ENCODE measurements around the gene KDM2A.

DNA sequence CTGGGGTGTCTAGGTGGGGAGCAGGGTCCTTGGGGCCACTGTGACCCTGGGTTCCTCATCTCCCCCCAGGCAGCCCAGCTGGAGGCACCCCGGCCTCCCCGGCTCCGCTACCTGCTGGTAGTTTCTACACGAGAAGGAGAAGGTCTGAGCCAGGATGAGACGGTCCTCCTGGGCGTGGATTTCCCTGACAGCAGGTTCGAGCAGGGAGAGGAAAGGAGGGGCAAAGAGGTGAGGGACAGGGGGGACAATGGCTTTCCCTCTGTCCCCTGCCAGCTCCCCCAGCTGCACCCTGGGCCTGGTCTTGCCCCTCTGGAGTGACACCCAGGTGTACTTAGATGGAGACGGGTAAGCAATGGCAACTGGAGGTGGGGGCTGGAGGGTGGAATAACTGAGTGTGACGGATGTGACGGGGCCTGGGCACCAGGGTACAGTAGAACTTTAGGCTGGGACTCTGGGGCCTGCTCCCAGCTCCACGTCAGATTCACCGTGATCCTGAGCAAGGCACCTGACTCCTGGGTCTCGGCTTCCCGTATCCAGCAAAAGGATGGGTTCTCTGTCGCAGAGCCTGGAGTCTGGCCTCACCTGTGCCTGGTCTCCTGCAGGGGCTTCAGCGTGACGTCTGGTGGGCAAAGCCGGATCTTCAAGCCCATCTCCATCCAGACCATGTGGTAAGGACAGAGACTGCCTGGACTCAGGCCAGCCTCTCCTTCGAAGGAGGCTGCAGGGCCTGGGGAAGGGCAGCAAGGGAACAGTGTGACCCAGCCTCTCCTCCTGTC is 187.9 kb downstream of the KDM2A start:
- no peak for TF ChIP-seq MAZ (IDR thresholded peaks at IDR 0.05; ENCODE audit: borderline replicate concordance, low read depth, low read length)
- TF ChIP-seq, protein P1, sequence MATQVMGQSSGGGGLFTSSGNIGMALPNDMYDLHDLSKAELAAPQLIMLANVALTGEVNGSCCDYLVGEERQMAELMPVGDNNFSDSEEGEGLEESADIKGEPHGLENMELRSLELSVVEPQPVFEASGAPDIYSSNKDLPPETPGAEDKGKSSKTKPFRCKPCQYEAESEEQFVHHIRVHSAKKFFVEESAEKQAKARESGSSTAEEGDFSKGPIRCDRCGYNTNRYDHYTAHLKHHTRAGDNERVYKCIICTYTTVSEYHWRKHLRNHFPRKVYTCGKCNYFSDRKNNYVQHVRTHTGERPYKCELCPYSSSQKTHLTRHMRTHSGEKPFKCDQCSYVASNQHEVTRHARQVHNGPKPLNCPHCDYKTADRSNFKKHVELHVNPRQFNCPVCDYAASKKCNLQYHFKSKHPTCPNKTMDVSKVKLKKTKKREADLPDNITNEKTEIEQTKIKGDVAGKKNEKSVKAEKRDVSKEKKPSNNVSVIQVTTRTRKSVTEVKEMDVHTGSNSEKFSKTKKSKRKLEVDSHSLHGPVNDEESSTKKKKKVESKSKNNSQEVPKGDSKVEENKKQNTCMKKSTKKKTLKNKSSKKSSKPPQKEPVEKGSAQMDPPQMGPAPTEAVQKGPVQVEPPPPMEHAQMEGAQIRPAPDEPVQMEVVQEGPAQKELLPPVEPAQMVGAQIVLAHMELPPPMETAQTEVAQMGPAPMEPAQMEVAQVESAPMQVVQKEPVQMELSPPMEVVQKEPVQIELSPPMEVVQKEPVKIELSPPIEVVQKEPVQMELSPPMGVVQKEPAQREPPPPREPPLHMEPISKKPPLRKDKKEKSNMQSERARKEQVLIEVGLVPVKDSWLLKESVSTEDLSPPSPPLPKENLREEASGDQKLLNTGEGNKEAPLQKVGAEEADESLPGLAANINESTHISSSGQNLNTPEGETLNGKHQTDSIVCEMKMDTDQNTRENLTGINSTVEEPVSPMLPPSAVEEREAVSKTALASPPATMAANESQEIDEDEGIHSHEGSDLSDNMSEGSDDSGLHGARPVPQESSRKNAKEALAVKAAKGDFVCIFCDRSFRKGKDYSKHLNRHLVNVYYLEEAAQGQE (IDR thresholded peaks at IDR 0.05): no peak
- no peak for TF ChIP-seq POLR2A (IDR thresholded peaks at IDR 0.05; ENCODE audit: low read length)
- TF ChIP-seq, protein P2, sequence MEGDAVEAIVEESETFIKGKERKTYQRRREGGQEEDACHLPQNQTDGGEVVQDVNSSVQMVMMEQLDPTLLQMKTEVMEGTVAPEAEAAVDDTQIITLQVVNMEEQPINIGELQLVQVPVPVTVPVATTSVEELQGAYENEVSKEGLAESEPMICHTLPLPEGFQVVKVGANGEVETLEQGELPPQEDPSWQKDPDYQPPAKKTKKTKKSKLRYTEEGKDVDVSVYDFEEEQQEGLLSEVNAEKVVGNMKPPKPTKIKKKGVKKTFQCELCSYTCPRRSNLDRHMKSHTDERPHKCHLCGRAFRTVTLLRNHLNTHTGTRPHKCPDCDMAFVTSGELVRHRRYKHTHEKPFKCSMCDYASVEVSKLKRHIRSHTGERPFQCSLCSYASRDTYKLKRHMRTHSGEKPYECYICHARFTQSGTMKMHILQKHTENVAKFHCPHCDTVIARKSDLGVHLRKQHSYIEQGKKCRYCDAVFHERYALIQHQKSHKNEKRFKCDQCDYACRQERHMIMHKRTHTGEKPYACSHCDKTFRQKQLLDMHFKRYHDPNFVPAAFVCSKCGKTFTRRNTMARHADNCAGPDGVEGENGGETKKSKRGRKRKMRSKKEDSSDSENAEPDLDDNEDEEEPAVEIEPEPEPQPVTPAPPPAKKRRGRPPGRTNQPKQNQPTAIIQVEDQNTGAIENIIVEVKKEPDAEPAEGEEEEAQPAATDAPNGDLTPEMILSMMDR (IDR thresholded peaks at IDR 0.05): no peak
